Measurements from ENCODE around the gene SYT8. TPM values are rescaled to one million over a fixed set of nuclear protein-coding genes. Genes with fewer than 3 reads are reported as not detected.

SYT8 gene
- total RNA-seq, 1 donor from 2014 or later, result not detected

- Mint-ChIP-seq H3K27ac (peak overlapping the region; percentile 66), H3K4me3 (no peak overlapping the region), H3K4me1 (peaks cover 2% of the 10 kb centered on the region), H3K27me3 (ENCODE audit: insufficient read depth, low read depth) (peaks cover 8% of the 10 kb centered on the region), H3K9me3 (no peaks in the 10 kb centered on the region), H3K36me3 (no peaks in the 10 kb centered on the region)
- H3K36me3 ChIP-seq, result no peaks in the 10 kb centered on the region
- H3K27ac ChIP-seq, result no peak overlapping the region
- no peaks in the 10 kb centered on the region for H3K27me3 ChIP-seq
- no peak overlapping the region for H3K9ac ChIP-seq
- no peaks in the 10 kb centered on the region for H3K9me3 ChIP-seq (ENCODE audit: low read depth)
- no peak overlapping the region for H2AFZ ChIP-seq (replicated peaks)
- H4K20me1 ChIP-seq (ENCODE audit: low read depth), result no peaks in the 10 kb centered on the region
- no peak for TF ChIP-seq EZH2 (IDR thresholded peaks at IDR 0.05)
- no peak for TF ChIP-seq EZH2phosphoT487 (IDR thresholded peaks at IDR 0.05)
- TF ChIP-seq, protein P1, sequence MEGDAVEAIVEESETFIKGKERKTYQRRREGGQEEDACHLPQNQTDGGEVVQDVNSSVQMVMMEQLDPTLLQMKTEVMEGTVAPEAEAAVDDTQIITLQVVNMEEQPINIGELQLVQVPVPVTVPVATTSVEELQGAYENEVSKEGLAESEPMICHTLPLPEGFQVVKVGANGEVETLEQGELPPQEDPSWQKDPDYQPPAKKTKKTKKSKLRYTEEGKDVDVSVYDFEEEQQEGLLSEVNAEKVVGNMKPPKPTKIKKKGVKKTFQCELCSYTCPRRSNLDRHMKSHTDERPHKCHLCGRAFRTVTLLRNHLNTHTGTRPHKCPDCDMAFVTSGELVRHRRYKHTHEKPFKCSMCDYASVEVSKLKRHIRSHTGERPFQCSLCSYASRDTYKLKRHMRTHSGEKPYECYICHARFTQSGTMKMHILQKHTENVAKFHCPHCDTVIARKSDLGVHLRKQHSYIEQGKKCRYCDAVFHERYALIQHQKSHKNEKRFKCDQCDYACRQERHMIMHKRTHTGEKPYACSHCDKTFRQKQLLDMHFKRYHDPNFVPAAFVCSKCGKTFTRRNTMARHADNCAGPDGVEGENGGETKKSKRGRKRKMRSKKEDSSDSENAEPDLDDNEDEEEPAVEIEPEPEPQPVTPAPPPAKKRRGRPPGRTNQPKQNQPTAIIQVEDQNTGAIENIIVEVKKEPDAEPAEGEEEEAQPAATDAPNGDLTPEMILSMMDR (IDR thresholded peaks at IDR 0.05), result peak; percentile 22
- H3K4me2 ChIP-seq, result no peak overlapping the region
- DNase-seq (ENCODE audit: low spot score), result no peak
- H3K4me1 ChIP-seq, result peaks cover 3% of the 10 kb centered on the region
- no peaks in the 10 kb centered on the region for H3F3A ChIP-seq (ENCODE audit: low read depth)
- no peaks in the 10 kb centered on the region for H3K79me2 ChIP-seq (ENCODE audit: low read depth)
- H3K4me3 ChIP-seq, result no peak overlapping the region
Observed at GRCh38 chr11:1826552-1827094, 8.2 kb upstream of the SYT8 start.

- Histone ChIP-seq H3K4me3 (no peak overlapping the region), H3K27ac (no peak overlapping the region), H3K9me3 (ENCODE audit: low read depth) (no peaks in the 10 kb centered on the region), H3K4me2 (no peak overlapping the region), H4K20me1 (ENCODE audit: low read depth) (no peaks in the 10 kb centered on the region), H3K36me3 (no peaks in the 10 kb centered on the region), H3K27me3 (no peaks in the 10 kb centered on the region), H3K4me1 (peaks cover 6% of the 10 kb centered on the region), H2AFZ (replicated peaks) (no peak overlapping the region), H3K79me2 (ENCODE audit: low read depth) (no peaks in the 10 kb centered on the region), H3F3A (ENCODE audit: low read depth) (no peaks in the 10 kb centered on the region), H3K9ac (no peak overlapping the region)
- Mint-ChIP-seq H3K27me3 (ENCODE audit: insufficient read depth, low read depth) (peaks cover 9% of the 10 kb centered on the region), H3K27ac (peak overlapping the region; percentile 78), H3K4me3 (no peak overlapping the region), H3K9me3 (no peaks in the 10 kb centered on the region), H3K36me3 (no peaks in the 10 kb centered on the region), H3K4me1 (peaks cover 7% of the 10 kb centered on the region)
- no peak for DNase-seq (ENCODE audit: low spot score)
- TF ChIP-seq EZH2phosphoT487 (IDR thresholded peaks at IDR 0.05) (no peak), EZH2 (IDR thresholded peaks at IDR 0.05) (no peak)
- TF ChIP-seq, protein P1 (IDR thresholded peaks at IDR 0.05), result no peak
Observed at GRCh38 chr11:1827095-1827813, 7.5 kb upstream of the SYT8 start.

DNA sequence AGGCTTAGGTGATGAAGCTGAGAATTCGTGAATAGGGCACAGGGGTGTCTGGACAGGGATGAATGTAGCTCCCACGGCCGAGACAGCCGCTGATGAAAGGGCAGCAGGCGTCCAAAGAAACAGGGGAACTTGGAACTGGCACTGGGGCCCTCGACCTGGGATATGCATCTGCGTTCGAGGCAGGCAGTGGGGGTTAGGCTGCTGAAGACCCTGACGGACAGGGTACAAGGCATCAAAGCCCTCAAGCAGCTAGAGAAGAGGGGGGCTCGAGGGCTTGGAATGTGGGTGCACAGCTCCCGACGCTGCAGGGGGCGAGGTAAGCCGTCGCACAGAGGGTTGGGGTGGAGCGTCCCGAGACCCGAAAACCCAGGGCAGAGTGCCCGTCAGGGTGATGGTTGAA is 6.9 kb upstream of the SYT8 start:
- H3K4me1 Mint-ChIP-seq, result peaks cover 10% of the 10 kb centered on the region
- no peak overlapping the region for H3K27ac Mint-ChIP-seq
- H3K9ac ChIP-seq, result no peak overlapping the region
- no peaks in the 10 kb centered on the region for H3K79me2 ChIP-seq (ENCODE audit: low read depth)
- H3K9me3 ChIP-seq (ENCODE audit: low read depth), result no peaks in the 10 kb centered on the region
- H3K4me2 ChIP-seq, result no peak overlapping the region
- no peaks in the 10 kb centered on the region for H3K36me3 ChIP-seq
- no peak overlapping the region for H2AFZ ChIP-seq (replicated peaks)
- H3K9me3 Mint-ChIP-seq, result no peaks in the 10 kb centered on the region
- H4K20me1 ChIP-seq (ENCODE audit: low read depth), result no peaks in the 10 kb centered on the region
- peaks cover 11% of the 10 kb centered on the region for H3K4me1 ChIP-seq
- H3K36me3 Mint-ChIP-seq, result no peaks in the 10 kb centered on the region
- no peak overlapping the region for H3K4me3 Mint-ChIP-seq
- TF ChIP-seq EZH2phosphoT487 (IDR thresholded peaks at IDR 0.05) (no peak), EZH2 (IDR thresholded peaks at IDR 0.05) (no peak)
- TF ChIP-seq, protein P1 (IDR thresholded peaks at IDR 0.05), result no peak
- H3K4me3 ChIP-seq, result no peak overlapping the region
- peaks cover 10% of the 10 kb centered on the region for H3K27me3 Mint-ChIP-seq (ENCODE audit: insufficient read depth, low read depth)
- no peaks in the 10 kb centered on the region for H3K27me3 ChIP-seq
- H3K27ac ChIP-seq, result no peak overlapping the region
- H3F3A ChIP-seq (ENCODE audit: low read depth), result no peaks in the 10 kb centered on the region
- DNase-seq (ENCODE audit: low spot score), result no peak

All from neural progenitor cell (in vitro differentiated cells).